ENCODE results near the gene BSDC1. TPM values are rescaled to one million over a fixed set of nuclear protein-coding genes. Genes with fewer than 3 reads are reported as not detected.

BSDC1 gene
- total RNA-seq, 1 donor from 2014 or later: 79.0 TPM

GRCh38 chr1:32393832-32394140 lies 455 bp downstream of the BSDC1 start:
- DNase-seq (ENCODE audit: low spot score): no peak
- TF ChIP-seq CTCF (IDR thresholded peaks at IDR 0.05; ENCODE audit: unreplicated experiment): no peak
- Mint-ChIP-seq H3K36me3 (ENCODE audit: low read depth, unreplicated experiment) (peaks cover 15% of the 10 kb centered on the region), H3K4me1 (ENCODE audit: unreplicated experiment) (peaks cover 20% of the 10 kb centered on the region), H3K27ac (ENCODE audit: unreplicated experiment) (peak overlapping the region; percentile 100), H3K27me3 (ENCODE audit: unreplicated experiment) (peaks cover 2% of the 10 kb centered on the region), H3K9me3 (ENCODE audit: unreplicated experiment) (no peaks in the 10 kb centered on the region), H3K4me3 (ENCODE audit: unreplicated experiment) (peak overlapping the region; percentile 100)

- H3K27me3 Mint-ChIP-seq (ENCODE audit: unreplicated experiment): peaks cover 2% of the 10 kb centered on the region
- H3K27ac Mint-ChIP-seq (ENCODE audit: unreplicated experiment): peak overlapping the region; percentile 100
- peak overlapping the region; percentile 100 for H3K4me3 Mint-ChIP-seq (ENCODE audit: unreplicated experiment)
- no peaks in the 10 kb centered on the region for H3K9me3 Mint-ChIP-seq (ENCODE audit: unreplicated experiment)
- no peak for TF ChIP-seq CTCF (IDR thresholded peaks at IDR 0.05; ENCODE audit: unreplicated experiment)
- peaks cover 15% of the 10 kb centered on the region for H3K36me3 Mint-ChIP-seq (ENCODE audit: low read depth, unreplicated experiment)
- no peak for DNase-seq (ENCODE audit: low spot score)
- H3K4me1 Mint-ChIP-seq (ENCODE audit: unreplicated experiment): peaks cover 20% of the 10 kb centered on the region
These were observed 1.1 kb downstream of the BSDC1 start for GRCh38 chr1:32393136-32393535.

- H3K9me3 Mint-ChIP-seq (ENCODE audit: unreplicated experiment): no peaks in the 10 kb centered on the region
- H3K27me3 Mint-ChIP-seq (ENCODE audit: unreplicated experiment): peaks cover 2% of the 10 kb centered on the region
- peaks cover 15% of the 10 kb centered on the region for H3K36me3 Mint-ChIP-seq (ENCODE audit: low read depth, unreplicated experiment)
- peak overlapping the region; percentile 66 for H3K4me3 Mint-ChIP-seq (ENCODE audit: unreplicated experiment)
- H3K27ac Mint-ChIP-seq (ENCODE audit: unreplicated experiment): peak overlapping the region; percentile 100
- TF ChIP-seq CTCF (IDR thresholded peaks at IDR 0.05; ENCODE audit: unreplicated experiment): no peak
- DNase-seq (ENCODE audit: low spot score): no peak
- peaks cover 20% of the 10 kb centered on the region for H3K4me1 Mint-ChIP-seq (ENCODE audit: unreplicated experiment)
These were observed 1.9 kb downstream of the BSDC1 start for GRCh38 chr1:32392325-32392724.

DNA sequence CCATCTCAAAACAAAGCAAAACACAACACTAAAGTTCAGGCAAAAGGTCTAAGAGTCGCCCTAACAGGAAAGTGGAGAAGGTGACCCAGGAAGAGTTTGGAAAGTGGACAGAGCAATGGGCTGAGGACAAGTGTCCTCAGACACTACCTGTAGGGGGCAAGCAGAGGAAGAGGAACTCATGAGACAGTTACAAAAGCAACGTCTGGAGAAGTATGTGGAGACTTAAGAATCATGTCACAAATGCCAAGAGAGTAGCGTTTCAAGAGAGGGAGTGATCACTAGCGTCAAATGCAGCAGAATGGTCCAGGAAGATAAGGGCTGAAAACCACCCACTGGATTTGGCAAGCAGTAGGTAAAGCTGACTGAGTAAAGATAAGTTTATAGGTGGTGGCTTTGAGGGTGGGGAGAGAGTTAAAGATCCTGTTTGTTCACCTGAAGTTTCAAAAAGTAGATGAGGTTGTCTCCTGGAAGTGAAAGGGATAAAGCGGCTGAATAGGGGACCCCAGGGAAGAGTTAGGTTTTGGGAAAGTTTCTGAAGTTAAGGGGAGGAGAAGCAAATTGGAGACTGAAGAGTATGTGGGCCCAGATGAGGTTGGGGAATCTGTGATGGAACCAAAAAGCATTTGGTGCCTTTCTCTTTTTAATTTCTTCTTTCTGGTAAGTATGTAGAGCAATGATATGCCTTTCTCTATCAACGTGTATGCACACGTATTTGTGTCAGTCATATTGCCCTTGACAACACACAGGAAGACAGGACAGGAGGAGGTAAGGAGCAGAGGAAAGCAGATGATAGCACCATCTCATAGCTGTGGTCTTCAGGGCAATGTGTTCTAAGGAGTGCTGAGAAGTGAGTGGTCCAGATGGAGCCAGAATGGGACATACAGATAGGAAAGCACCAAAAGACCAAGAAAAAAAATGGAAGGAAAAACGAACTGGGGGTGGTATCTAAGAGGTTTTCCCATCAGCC lies 3.1 kb downstream of the BSDC1 start:
- H3K9me3 Mint-ChIP-seq (ENCODE audit: unreplicated experiment): no peaks in the 10 kb centered on the region
- peaks cover 20% of the 10 kb centered on the region for H3K4me1 Mint-ChIP-seq (ENCODE audit: unreplicated experiment)
- peaks cover 2% of the 10 kb centered on the region for H3K27me3 Mint-ChIP-seq (ENCODE audit: unreplicated experiment)
- no peak for TF ChIP-seq CTCF (IDR thresholded peaks at IDR 0.05; ENCODE audit: unreplicated experiment)
- H3K4me3 Mint-ChIP-seq (ENCODE audit: unreplicated experiment): no peak overlapping the region
- peaks cover 20% of the 10 kb centered on the region for H3K36me3 Mint-ChIP-seq (ENCODE audit: low read depth, unreplicated experiment)
- DNase-seq (ENCODE audit: low spot score): no peak
- H3K27ac Mint-ChIP-seq (ENCODE audit: unreplicated experiment): no peak overlapping the region

DNA sequence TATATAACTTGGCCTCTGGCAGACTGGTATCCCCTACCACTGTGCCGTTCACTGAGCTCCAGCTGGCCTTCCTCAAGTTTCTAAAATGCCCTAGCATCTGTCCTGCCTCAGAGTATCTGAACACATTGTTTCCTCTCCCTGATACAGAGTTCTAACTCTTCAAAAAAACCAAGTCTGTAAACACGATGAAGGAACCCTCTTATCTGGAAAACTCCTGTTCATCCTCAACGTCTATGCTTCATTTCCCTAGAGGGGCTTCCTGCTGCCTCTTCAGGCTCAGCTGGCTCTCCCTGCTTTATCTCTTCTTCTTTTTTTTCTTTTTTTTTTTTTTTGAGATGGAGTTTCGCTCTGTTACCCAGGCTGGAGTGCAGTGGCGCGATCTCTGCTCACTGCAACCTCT lies 5.6 kb downstream of the BSDC1 start:
- no peak for DNase-seq (ENCODE audit: low spot score)
- Mint-ChIP-seq H3K27me3 (ENCODE audit: unreplicated experiment) (no peaks in the 10 kb centered on the region), H3K36me3 (ENCODE audit: low read depth, unreplicated experiment) (peaks cover 13% of the 10 kb centered on the region), H3K9me3 (ENCODE audit: unreplicated experiment) (no peaks in the 10 kb centered on the region), H3K27ac (ENCODE audit: unreplicated experiment) (no peak overlapping the region), H3K4me1 (ENCODE audit: unreplicated experiment) (peaks cover 11% of the 10 kb centered on the region), H3K4me3 (ENCODE audit: unreplicated experiment) (no peak overlapping the region)
- no peak for TF ChIP-seq CTCF (IDR thresholded peaks at IDR 0.05; ENCODE audit: unreplicated experiment)
